GM21723 (cell line): ENCODE measurements around the gene HMCN1.
"Not testable (repeated sequence)": the region's sequence is repeated elsewhere in the genome, so short reads cannot be mapped to it uniquely, and the experiment has no call there.

Experiments used
- ATAC-seq: cut with Tn5 transposase; IDR thresholded peaks from one replicate; pipeline ENCODE4 v1.9.1; 2021; ENCODE audit warnings: mild to moderate bottlenecking, moderate library complexity; ENCODE audit not compliant: unreplicated experiment

Gene HMCN1

GRCh38 chr1:186125511-186125910 lies 391.3 kb downstream of the HMCN1 start:
- no peak for ATAC-seq

- no peak for ATAC-seq
Measured at GRCh38 chr1:186129758-186130157, 395.6 kb downstream of the HMCN1 start.

GRCh38 chr1:186139115-186139514 lies 404.9 kb downstream of the HMCN1 start:
- ATAC-seq, result no peak

GRCh38 chr1:186139701-186140100 lies 405.5 kb downstream of the HMCN1 start:
- no peak for ATAC-seq

GRCh38 chr1:186142159-186142558 lies 408.0 kb downstream of the HMCN1 start:
- no peak for ATAC-seq

GRCh38 chr1:186142916-186143315 lies 408.7 kb downstream of the HMCN1 start:
- ATAC-seq, result no peak

GRCh38 chr1:186143481-186143880 lies 409.3 kb downstream of the HMCN1 start:
- ATAC-seq, result no peak

GRCh38 chr1:186144505-186144904 lies 410.3 kb downstream of the HMCN1 start:
- no peak for ATAC-seq

GRCh38 chr1:186146974-186147373 lies 412.8 kb downstream of the HMCN1 start:
- no peak for ATAC-seq

GRCh38 chr1:186149591-186149990 lies 415.4 kb downstream of the HMCN1 start:
- no peak for ATAC-seq

- ATAC-seq, result no peak
Measured at GRCh38 chr1:186152227-186152619, 418.0 kb downstream of the HMCN1 start.

GRCh38 chr1:186152620-186153239 lies 418.5 kb downstream of the HMCN1 start:
- ATAC-seq, result no peak

- ATAC-seq, result no peak
Measured at GRCh38 chr1:186154651-186155050, 420.5 kb downstream of the HMCN1 start.

- ATAC-seq, result peak; percentile 78
Measured at GRCh38 chr1:186155594-186155993, 421.4 kb downstream of the HMCN1 start.

- ATAC-seq, result not testable (repeated sequence)
Measured at GRCh38 chr1:186162895-186163294, 428.7 kb downstream of the HMCN1 start.

- no peak for ATAC-seq
Measured at GRCh38 chr1:186164773-186165172, 430.6 kb downstream of the HMCN1 start.

- ATAC-seq, result no peak
Measured at GRCh38 chr1:186165303-186165702, 431.1 kb downstream of the HMCN1 start.

GRCh38 chr1:186167096-186167668 lies 433.0 kb downstream of the HMCN1 start:
- no peak for ATAC-seq

GRCh38 chr1:186175588-186175987 lies 441.4 kb downstream of the HMCN1 start:
- ATAC-seq, result no peak

GRCh38 chr1:186178426-186179043 lies 444.3 kb downstream of the HMCN1 start:
- ATAC-seq, result no peak

- no peak for ATAC-seq
Measured at GRCh38 chr1:186179231-186179630, 445.0 kb downstream of the HMCN1 start.

- peak; percentile 41 for ATAC-seq
Measured at GRCh38 chr1:186183219-186183618, 449.0 kb downstream of the HMCN1 start.
